K562 (cell line): ENCODE measurements around the gene EXOC4. TPM values are rescaled to one million over a fixed set of nuclear protein-coding genes. Genes with fewer than 3 reads are reported as not detected.

Experiments used
- CCAR2 ChIP-seq: fragments of 200-400 bp; formaldehyde crosslinking; IDR thresholded peaks from 2 replicates; pipeline ENCODE4 v1.6.1; 2017; ENCODE audit warnings: mild to moderate bottlenecking, low read depth, low read length
- CHD4 ChIP-seq: fragments of 200-600 bp; sonication (generic); IDR thresholded peaks from 3 replicates; pipeline ENCODE4 v1.6.1; 2012; ENCODE audit warnings: low read depth, mild to moderate bottlenecking, mixed read lengths, low read length, inconsistent platforms; ENCODE audit not compliant: insufficient read depth, insufficient replicate concordance, poor library complexity, severe bottlenecking
- CUX1 ChIP-seq: fragments of 200-800 bp; sonication (Bioruptor generic); IDR thresholded peaks from 2 replicates; pipeline ENCODE4 v1.6.1; 2016; ENCODE audit warnings: missing genetic modification characterization, missing compliant biosample characterization
- MED1 ChIP-seq: sonication (generic); formaldehyde crosslinking; IDR thresholded peaks from 2 replicates; pipeline ENCODE4 v1.8.1; 2023; ENCODE audit warnings: missing genetic modification reagents, borderline replicate concordance
- RERE ChIP-seq: sonication (generic); formaldehyde crosslinking; IDR thresholded peaks from 2 replicates; pipeline ENCODE4 v1.8.0; 2023; ENCODE audit warnings: missing genetic modification reagents, mild to moderate bottlenecking, borderline replicate concordance
- ZBTB40 ChIP-seq, 2 experiments: fragments of 450-650 bp in 1 of 2; sonication (generic) in 1 of 2; formaldehyde crosslinking in 1 of 2; IDR thresholded peaks; 2 replicates each; pipeline versions ENCODE4 v1.7.1 to v1.9.0; 2016 to 2022; ENCODE audit warnings: inconsistent platforms in 1 of 2, mild to moderate bottlenecking in 1 of 2, missing genetic modification reagents in 1 of 2
- polyA plus RNA-seq, 8 experiments: library from polyadenylated mRNA; depleted of rRNA in 4 of 8; stranded (reverse) in 5 of 8; unstranded in 3 of 8; fragments of >200 nt; fragmentation: Nextera tagmentation in 2 of 8; fragmentation: Illumina TruSeq in 1 of 8; extraction: Ambion mirVana in 2 of 8; extraction: Trizol in 1 of 8; gene quantifications; 2 replicates each; pipeline versions ENCODE4 v1.2.1 to v1.2.3, GENCODE V29; 2011 to 2014; ENCODE audit warnings: inconsistent platforms in 1 of 8, missing spikeins in 1 of 8
- total RNA-seq, 7 experiments: library from RNA; depleted of rRNA in 6 of 7; stranded (reverse); fragments of >200 nt in 6 of 7; fragmentation: Illumina TruSeq in 2 of 7; extraction: Trizol in 2 of 7; gene quantifications; 2 replicates each; pipeline versions ENCODE4 v1.2.1 to v1.2.3, GENCODE V29; 2011 to 2021; ENCODE audit warnings: low replicate concordance in 1 of 7

Gene EXOC4
- total and polyA plus RNA-seq, 9 of the 15 experiments (the other 6 are each of a cell fraction or from before 2014, with no cell fraction given): 18.5 to 73.1 (median 46.6) TPM

- no peak for TF ChIP-seq ZBTB40 (IDR thresholded peaks at IDR 0.05)
- no peak for TF ChIP-seq ZBTB40 (CRISPR knock-in tag; IDR thresholded peaks at IDR 0.05)
- TF ChIP-seq CUX1 (CRISPR knock-in tag): no peak
- TF ChIP-seq CHD4: no peak
- no peak for TF ChIP-seq MED1 (CRISPR knock-in tag)
- TF ChIP-seq RERE: no peak
- no peak for TF ChIP-seq CCAR2
These were observed 671.1 kb downstream of the EXOC4 start (continued) for GRCh38 chr7:133923974-133924373.
